ENCODE data around the gene RNF144A. TPM values are rescaled to one million over a fixed set of nuclear protein-coding genes. Genes with fewer than 3 reads are reported as not detected.

Gene RNF144A
- total RNA-seq, 1 experiment from 2014 or later: 13.0 TPM

- TF ChIP-seq MAX (IDR thresholded peaks at IDR 0.05): no peak
- TF ChIP-seq POLR2A (IDR thresholded peaks at IDR 0.05; ENCODE audit: borderline replicate concordance, extremely low read depth, insufficient read depth, insufficient read length): no peak
These were observed 118.7 kb downstream of the RNF144A start (continued) for GRCh38 chr2:7035884-7036283.

GRCh38 chr2:7037340-7038333, 120.4 kb downstream of the RNF144A start:
- ChIA-PET RAD21 (ENCODE audit: low non-redundant PET in 1 of 2, low total read pairs in 2 of 2, uncharacterized antibody in 2 of 2, unreplicated experiment in 2 of 2) (no interaction called here), CTCF (no interaction called here), POLR2A (no interaction called here)
- Histone ChIP-seq H2AFZ (ENCODE audit: low read depth, low read length, poor library complexity, severe bottlenecking) (no peak overlapping the region), H3K9ac (ENCODE audit: low read length) (no peak overlapping the region), H3K79me2 (ENCODE audit: insufficient read depth, low read length) (no peaks in the 10 kb centered on the region), H3K4me2 (ENCODE audit: low read length) (no peak overlapping the region), H3K9me2 (ENCODE audit: insufficient read depth) (no peaks in the 10 kb centered on the region), H4K20me1 (ENCODE audit: insufficient read depth) (no peaks in the 10 kb centered on the region), H3K27me3 (ENCODE audit: insufficient read depth, low read length) (no peaks in the 10 kb centered on the region), H3K4me3 (replicated peaks in 1 of 2; ENCODE audit: low read depth in 1 of 2, low read length in 2 of 2) (no peak overlapping the region), H3K36me3 (ENCODE audit: control insufficient read depth in 1 of 2, insufficient read depth in 2 of 2, low read length in 2 of 2) (no peaks in the 10 kb centered on the region), H3K9me3 (ENCODE audit: control insufficient read depth in 1 of 2, insufficient read depth in 1 of 2, low read depth in 1 of 2, low read length in 2 of 2) (no peaks in the 10 kb centered on the region), H3K27ac (ENCODE audit: low read depth, low read length) (no peak overlapping the region), H3K4me1 (ENCODE audit: control insufficient read depth in 1 of 2, insufficient read depth in 2 of 2, low read length in 2 of 2) (no peaks in the 10 kb centered on the region)
- BruUV-seq (replicated peaks): no TSS peak
- ATAC-seq (peak; percentile 95), DNase-seq (ENCODE audit: low read depth, low spot score) (peak; percentile 10)
- TF ChIP-seq CTCF (IDR thresholded peaks at IDR 0.05 in 2 of 3, conservative IDR thresholded peaks at IDR 0.05 in 1 of 3; ENCODE audit: borderline replicate concordance in 1 of 3, insufficient read depth in 1 of 3, low read depth in 2 of 3, low read length in 2 of 3) (peak; percentile 40 to 82 (median 74); a peak in 5 of 6 replicates), REST (IDR thresholded peaks at IDR 0.05; ENCODE audit: low read depth) (no peak), MAX (IDR thresholded peaks at IDR 0.05) (peak; percentile 45), RAD21 (IDR thresholded peaks at IDR 0.05; ENCODE audit: low read depth) (peak; percentile 53), ZFX (IDR thresholded peaks at IDR 0.05) (no peak), POLR2AphosphoS5 (IDR thresholded peaks at IDR 0.05; ENCODE audit: low read depth, low read length) (no peak)
- intact Hi-C loops (cut with micrococcal nuclease): loop anchor here (2.0 kb wide), 1 partner anchor 47 kb away; no protein-coding TSS in a partner anchor

Data from HCT116 (cell line).